Fibroblast of villous mesenchyme (primary cell): ENCODE results near the gene MIOX. TPM values are rescaled to one million over a fixed set of nuclear protein-coding genes. Genes with fewer than 3 reads are reported as not detected.

Source experiments
- DNase-seq: peaks from one replicate; pipeline ENCODE4 v3.0.0-alpha.2; 2010; ENCODE audit warnings: low read depth
- H3K4me3 ChIP-seq: 2 replicates; pipeline ENCODE4 v1.5.1; 2011; ENCODE audit warnings: low read depth, mild to moderate bottlenecking, low read length
- CTCF ChIP-seq: IDR thresholded peaks from 2 replicates; pipeline ENCODE4 v1.5.1; 2012; ENCODE audit warnings: low read depth, mild to moderate bottlenecking, low read length; ENCODE audit not compliant: insufficient read depth
- total RNA-seq: library from RNA; depleted of rRNA; stranded (reverse); fragments of >200 nt; gene quantifications from 2 replicates; pipeline ENCODE4 v1.2.3, GENCODE V29; 2012

Gene MIOX
- 0.32 TPM in 1 of 2 replicates, not detected in the other for total RNA-seq

GRCh38 chr22:50486561-50487289 lies at the start of gene MIOX:
Gene MIOX, plus strand, starts transcription at chr22:50486859. Its CDS starts 39 bp downstream, at chr22:50486898.
- no peak within 1 kb of the TSS for H3K4me3 ChIP-seq
- TF ChIP-seq CTCF = no peak
- DNase-seq = no peak

- no peak for TF ChIP-seq CTCF
- H3K4me3 ChIP-seq = no peak overlapping the region
- DNase-seq = no peak
Measured at GRCh38 chr22:50437511-50438304, 49.0 kb upstream of the MIOX start.

GRCh38 chr22:50438305-50439275 lies 48.1 kb upstream of the MIOX start:
- no peak for TF ChIP-seq CTCF
- no peak for DNase-seq
- H3K4me3 ChIP-seq = no peak overlapping the region

GRCh38 chr22:50439314-50439870 lies 47.3 kb upstream of the MIOX start:
- H3K4me3 ChIP-seq = no peak overlapping the region
- no peak for DNase-seq
- TF ChIP-seq CTCF = no peak

- no peak for TF ChIP-seq CTCF
- no peak overlapping the region for H3K4me3 ChIP-seq
- no peak for DNase-seq
Measured at GRCh38 chr22:50439871-50440331, 46.8 kb upstream of the MIOX start.
